Measurements from ENCODE around the gene PEX10. TPM values are rescaled to one million over a fixed set of nuclear protein-coding genes. Genes with fewer than 3 reads are reported as not detected.

PEX10 gene
- polyA plus RNA-seq, 2 donors: 19.7 to 21.1 TPM

DNA sequence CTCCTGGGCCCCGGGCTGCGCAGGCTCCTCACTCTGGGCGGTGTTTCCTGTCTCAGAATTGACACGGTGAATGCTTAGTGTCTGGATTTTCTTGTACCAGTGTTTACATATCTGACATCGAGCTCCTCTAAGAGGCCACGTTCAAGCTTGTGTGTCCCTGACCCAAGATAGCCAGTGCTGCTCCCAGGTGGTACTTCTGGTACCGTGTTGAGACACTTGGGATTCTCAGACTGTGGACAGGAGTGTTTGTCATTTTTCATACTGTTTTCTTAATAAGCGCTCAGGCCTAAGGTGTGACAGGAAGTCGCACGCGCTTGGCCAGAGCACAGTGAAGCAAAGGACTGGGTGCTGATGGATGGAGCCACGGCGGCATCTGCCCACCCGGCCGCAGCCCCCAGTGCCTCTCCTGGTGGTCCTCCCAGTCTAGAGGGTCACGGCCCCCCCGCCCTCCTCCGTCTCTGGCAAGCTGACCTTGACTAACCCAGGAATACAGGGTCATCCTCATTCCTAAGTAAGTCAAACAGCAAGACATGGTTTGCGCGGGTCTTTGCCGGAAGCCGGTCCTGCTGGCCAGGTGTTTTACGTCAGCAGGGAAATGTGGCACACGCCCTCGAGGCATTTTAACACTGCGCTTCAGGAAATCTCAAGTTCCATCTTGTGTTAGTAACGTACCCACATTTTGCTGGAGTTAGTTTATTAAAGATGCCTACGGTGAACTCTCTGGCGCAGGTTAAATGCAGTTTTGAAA, 8.0 kb downstream of the PEX10 start:
- Histone ChIP-seq H3K9me3 (ENCODE audit: control insufficient read depth in 2 of 2, insufficient read depth in 1 of 2, low read depth in 1 of 2, low read length in 1 of 2) (no peaks in the 10 kb centered on the region), H3K27ac (ENCODE audit: low read depth in 2 of 2, low read length in 1 of 2) (peak overlapping the region in 1 of 2 donors; percentile 51), H3K27me3 (ENCODE audit: control insufficient read depth in 1 of 2, insufficient read depth in 2 of 2, low read length in 2 of 2) (no peaks in the 10 kb centered on the region), H3K4me3 (ENCODE audit: low read depth in 1 of 2, low read length in 2 of 2) (no peak overlapping the region), H3K36me3 (ENCODE audit: control insufficient read depth in 2 of 2, insufficient read depth in 2 of 2, low read length in 1 of 2) (peaks cover 17 to 78% of the 10 kb centered on the region in 2 donors), H3K4me1 (ENCODE audit: control insufficient read depth in 2 of 2, insufficient read depth in 2 of 2, low read length in 1 of 2) (peaks cover 0 to 3% of the 10 kb centered on the region in 2 donors)
- WGBS, 2 donors: 76 to 79% methylated on average over 29 of the region's 29 CpGs

DNA sequence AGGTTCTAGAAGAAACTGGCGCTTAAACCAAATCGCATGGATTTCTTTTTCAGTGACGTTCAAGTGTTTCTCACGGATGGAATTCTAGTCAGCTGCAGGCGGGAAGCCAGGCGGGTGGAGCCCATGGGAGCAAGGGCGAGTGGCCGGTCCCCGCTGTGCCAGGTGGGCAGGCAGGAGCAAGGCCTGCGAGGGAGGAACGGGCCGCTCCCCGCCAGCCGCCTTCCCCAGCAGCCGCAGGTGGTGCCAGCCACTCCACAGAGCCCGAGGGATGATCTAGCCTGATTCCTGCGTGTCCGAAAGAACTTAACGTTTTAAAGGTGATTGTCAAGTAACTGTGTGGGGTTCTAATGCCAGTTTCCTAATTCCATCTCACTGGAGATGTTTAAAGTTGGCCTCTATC, 9.1 kb downstream of the PEX10 start:
- H3K4me1 ChIP-seq (ENCODE audit: control insufficient read depth in 2 of 2, insufficient read depth in 2 of 2, low read length in 1 of 2): peaks cover 0 to 3% of the 10 kb centered on the region in 2 donors
- no peak overlapping the region for H3K27ac ChIP-seq (ENCODE audit: low read depth in 2 of 2, low read length in 1 of 2)
- peaks cover 17 to 72% of the 10 kb centered on the region in 2 donors for H3K36me3 ChIP-seq (ENCODE audit: control insufficient read depth in 2 of 2, insufficient read depth in 2 of 2, low read length in 1 of 2)
- H3K9me3 ChIP-seq (ENCODE audit: control insufficient read depth in 2 of 2, insufficient read depth in 1 of 2, low read depth in 1 of 2, low read length in 1 of 2): no peaks in the 10 kb centered on the region
- no peaks in the 10 kb centered on the region for H3K27me3 ChIP-seq (ENCODE audit: control insufficient read depth in 1 of 2, insufficient read depth in 2 of 2, low read length in 2 of 2)
- H3K4me3 ChIP-seq (ENCODE audit: low read depth in 1 of 2, low read length in 2 of 2): no peak overlapping the region
- 62 to 69% methylated on average over 19 of the region's 19 CpGs for WGBS, 2 donors

DNA sequence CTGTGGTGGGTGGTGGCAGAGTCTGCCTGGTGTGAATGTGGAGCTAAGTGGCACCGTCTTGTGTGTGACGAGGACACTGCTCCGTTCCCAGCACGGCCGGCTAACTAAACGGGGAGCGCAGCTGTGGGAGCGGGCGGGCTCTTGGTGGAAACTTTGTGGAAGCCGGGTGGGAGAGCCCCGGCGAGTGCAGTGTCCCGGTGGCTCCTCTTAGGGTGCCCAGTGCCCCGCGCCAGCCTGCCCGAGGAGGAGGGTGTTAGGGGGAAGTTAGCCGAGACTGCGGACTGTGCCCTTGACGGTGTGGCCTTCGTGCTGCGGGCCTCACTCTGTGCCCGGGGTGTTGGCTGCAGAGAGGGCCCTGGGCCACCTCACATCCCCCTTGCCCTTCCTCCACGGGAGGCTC, 9.9 kb downstream of the PEX10 start:
- 93 to 94% methylated on average over 23 of the region's 23 CpGs for WGBS, 2 donors
- peaks cover 17 to 76% of the 10 kb centered on the region in 2 donors for H3K36me3 ChIP-seq (ENCODE audit: control insufficient read depth in 2 of 2, insufficient read depth in 2 of 2, low read length in 1 of 2)
- no peak overlapping the region for H3K4me3 ChIP-seq (ENCODE audit: low read depth in 1 of 2, low read length in 2 of 2)

DNA sequence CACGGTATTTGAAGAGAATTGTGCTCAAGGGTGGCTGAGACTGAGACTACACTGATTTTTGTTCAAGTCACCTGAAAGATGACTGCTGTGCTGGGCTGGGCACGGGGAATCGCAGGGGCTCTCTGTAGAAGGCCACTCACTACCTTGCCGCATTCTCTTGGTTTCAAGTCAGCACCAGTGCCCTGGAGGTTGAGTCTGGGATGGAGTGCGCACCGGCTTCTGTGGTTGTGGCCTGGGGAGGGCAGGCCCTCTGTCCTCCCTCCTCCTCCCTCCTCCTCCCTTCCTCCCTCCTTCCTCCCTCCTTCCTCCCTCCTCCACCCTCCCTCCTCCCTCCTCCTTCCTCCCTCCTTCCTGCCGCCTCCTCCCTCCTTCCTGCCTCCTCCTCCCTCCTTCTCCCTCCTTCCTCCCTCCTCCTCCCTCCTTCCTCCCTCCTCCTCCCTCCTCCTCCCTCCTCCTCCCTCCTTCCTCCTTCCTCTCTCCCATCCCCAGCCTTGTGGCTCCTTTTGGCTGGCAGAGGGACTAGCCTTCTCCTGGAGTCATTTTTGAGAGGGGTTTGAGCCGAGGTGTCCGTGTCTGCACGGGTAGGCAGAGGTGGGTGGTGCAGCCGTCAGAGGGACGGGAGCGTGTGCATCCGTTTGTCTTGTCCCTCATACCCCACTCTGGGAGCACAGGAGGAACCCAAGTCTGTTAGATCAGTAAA, 11.3 kb downstream of the PEX10 start:
- WGBS, 2 donors: 89 to 93% methylated on average over 13 of the region's 14 CpGs

More for the DNA sequence above, 9.9 kb downstream of the PEX10 start:
- Histone ChIP-seq H3K27ac (ENCODE audit: low read depth in 2 of 2, low read length in 1 of 2) (no peak overlapping the region), H3K9me3 (ENCODE audit: control insufficient read depth in 2 of 2, insufficient read depth in 1 of 2, low read depth in 1 of 2, low read length in 1 of 2) (no peaks in the 10 kb centered on the region), H3K27me3 (ENCODE audit: control insufficient read depth in 1 of 2, insufficient read depth in 2 of 2, low read length in 2 of 2) (no peaks in the 10 kb centered on the region), H3K4me1 (ENCODE audit: control insufficient read depth in 2 of 2, insufficient read depth in 2 of 2, low read length in 1 of 2) (peaks cover 0 to 3% of the 10 kb centered on the region in 2 donors)

DNA sequence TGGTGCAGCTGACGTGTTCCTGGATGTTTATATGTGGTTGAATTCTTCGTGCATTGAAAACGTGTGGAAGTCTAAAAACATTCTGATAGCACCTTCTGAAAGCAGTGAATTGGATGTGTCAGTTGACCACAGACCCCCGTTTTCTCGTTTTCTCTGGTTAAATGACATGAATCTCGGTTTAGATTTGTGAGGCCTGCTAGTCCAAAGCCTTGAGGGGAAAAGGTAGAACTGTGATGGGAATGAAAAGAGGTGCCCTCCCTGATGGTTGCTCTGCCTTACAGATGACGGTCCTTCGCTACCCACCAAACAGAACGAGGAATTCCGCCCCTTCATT, 11.8 kb downstream of the PEX10 start:
- Histone ChIP-seq H3K4me3 (ENCODE audit: low read depth in 1 of 2, low read length in 2 of 2) (no peak overlapping the region), H3K4me1 (ENCODE audit: control insufficient read depth in 2 of 2, insufficient read depth in 2 of 2, low read length in 1 of 2) (peaks cover 0 to 5% of the 10 kb centered on the region in 2 donors), H3K27me3 (ENCODE audit: control insufficient read depth in 1 of 2, insufficient read depth in 2 of 2, low read length in 2 of 2) (no peaks in the 10 kb centered on the region), H3K36me3 (ENCODE audit: control insufficient read depth in 2 of 2, insufficient read depth in 2 of 2, low read length in 1 of 2) (peaks cover 17 to 65% of the 10 kb centered on the region in 2 donors), H3K9me3 (ENCODE audit: control insufficient read depth in 2 of 2, insufficient read depth in 1 of 2, low read depth in 1 of 2, low read length in 1 of 2) (no peaks in the 10 kb centered on the region), H3K27ac (ENCODE audit: low read depth in 2 of 2, low read length in 1 of 2) (no peak overlapping the region)
- 76 to 83% methylated on average over 10 of the region's 10 CpGs for WGBS, 2 donors

More for the DNA sequence above, 11.3 kb downstream of the PEX10 start:
- no peak overlapping the region for H3K4me3 ChIP-seq (ENCODE audit: low read depth in 1 of 2, low read length in 2 of 2)
- H3K27ac ChIP-seq (ENCODE audit: low read depth in 2 of 2, low read length in 1 of 2): no peak overlapping the region
- peaks cover 17 to 67% of the 10 kb centered on the region in 2 donors for H3K36me3 ChIP-seq (ENCODE audit: control insufficient read depth in 2 of 2, insufficient read depth in 2 of 2, low read length in 1 of 2)
- no peaks in the 10 kb centered on the region for H3K9me3 ChIP-seq (ENCODE audit: control insufficient read depth in 2 of 2, insufficient read depth in 1 of 2, low read depth in 1 of 2, low read length in 1 of 2)
- H3K4me1 ChIP-seq (ENCODE audit: control insufficient read depth in 2 of 2, insufficient read depth in 2 of 2, low read length in 1 of 2): peaks cover 0 to 5% of the 10 kb centered on the region in 2 donors
- no peaks in the 10 kb centered on the region for H3K27me3 ChIP-seq (ENCODE audit: control insufficient read depth in 1 of 2, insufficient read depth in 2 of 2, low read length in 2 of 2)

DNA sequence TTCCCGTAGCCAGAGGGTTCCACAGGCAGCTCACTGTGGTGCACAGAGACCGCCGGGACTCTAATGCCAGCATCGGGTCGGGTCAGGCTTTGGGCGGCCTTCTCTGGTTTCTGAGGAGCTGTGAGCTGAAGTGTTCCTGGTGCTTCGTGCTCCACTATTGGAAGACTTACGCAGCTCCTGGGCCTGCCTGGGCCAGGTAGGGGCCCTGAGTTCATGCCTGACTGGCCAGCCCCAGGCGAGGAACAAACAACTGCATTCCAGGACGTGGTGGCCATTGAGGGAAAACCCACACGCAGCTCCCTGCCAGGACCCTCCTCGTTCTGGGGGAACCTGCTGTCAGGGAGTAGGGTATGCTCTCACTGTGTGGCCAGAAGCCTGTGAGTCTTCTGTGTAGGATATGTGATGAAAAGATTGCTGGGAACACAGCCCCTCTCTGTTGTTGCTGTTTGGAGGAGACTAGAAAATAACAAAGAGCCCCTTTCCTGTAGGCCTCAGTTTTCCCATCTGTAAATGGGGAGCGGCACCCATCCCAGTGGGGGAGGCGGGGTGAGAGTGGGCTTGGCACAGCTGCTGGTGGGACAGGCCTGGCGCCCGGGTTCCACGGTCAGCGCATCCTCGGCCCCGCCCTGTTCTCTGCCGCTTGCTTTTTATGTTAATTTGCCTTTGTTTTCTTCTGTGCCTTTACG, 12.3 kb downstream of the PEX10 start:
- Histone ChIP-seq H3K4me3 (ENCODE audit: low read depth in 1 of 2, low read length in 2 of 2) (no peak overlapping the region), H3K27me3 (ENCODE audit: control insufficient read depth in 1 of 2, insufficient read depth in 2 of 2, low read length in 2 of 2) (no peaks in the 10 kb centered on the region), H3K4me1 (ENCODE audit: control insufficient read depth in 2 of 2, insufficient read depth in 2 of 2, low read length in 1 of 2) (peaks cover 0 to 9% of the 10 kb centered on the region in 2 donors), H3K36me3 (ENCODE audit: control insufficient read depth in 2 of 2, insufficient read depth in 2 of 2, low read length in 1 of 2) (peaks cover 20 to 64% of the 10 kb centered on the region in 2 donors), H3K9me3 (ENCODE audit: control insufficient read depth in 2 of 2, insufficient read depth in 1 of 2, low read depth in 1 of 2, low read length in 1 of 2) (no peaks in the 10 kb centered on the region), H3K27ac (ENCODE audit: low read depth in 2 of 2, low read length in 1 of 2) (peak overlapping the region in 1 of 2 donors; percentile 43)
- 69 to 72% methylated on average over 22 of the region's 22 CpGs for WGBS, 2 donors

DNA sequence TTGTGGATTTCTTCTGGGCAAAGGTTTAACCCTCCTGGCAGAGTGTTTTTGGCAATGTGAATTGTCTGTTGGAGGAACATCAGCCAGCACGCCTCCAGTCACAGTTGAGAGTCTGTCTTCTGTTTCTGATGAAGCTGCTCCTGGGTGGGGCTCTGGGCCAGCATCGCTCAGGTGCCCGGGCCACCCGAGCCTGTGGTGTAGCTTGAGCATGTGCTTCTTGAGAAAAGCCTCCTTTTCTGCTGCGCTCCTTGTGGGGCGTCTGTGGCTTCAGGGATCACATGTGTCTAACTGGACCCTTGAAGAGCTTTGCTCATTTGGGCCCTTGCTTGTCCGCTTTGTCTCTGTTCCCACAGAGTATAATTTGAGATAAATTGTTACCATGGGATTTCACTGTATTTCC, 13.5 kb downstream of the PEX10 start:
- H3K27me3 ChIP-seq (ENCODE audit: control insufficient read depth in 1 of 2, insufficient read depth in 2 of 2, low read length in 2 of 2): no peaks in the 10 kb centered on the region
- H3K4me3 ChIP-seq (ENCODE audit: low read depth in 1 of 2, low read length in 2 of 2): no peak overlapping the region
- H3K4me1 ChIP-seq (ENCODE audit: control insufficient read depth in 2 of 2, insufficient read depth in 2 of 2, low read length in 1 of 2): peaks cover 0 to 18% of the 10 kb centered on the region in 2 donors
- 56 to 79% methylated on average over 7 of the region's 7 CpGs for WGBS, 2 donors
- H3K9me3 ChIP-seq (ENCODE audit: control insufficient read depth in 2 of 2, insufficient read depth in 1 of 2, low read depth in 1 of 2, low read length in 1 of 2): no peaks in the 10 kb centered on the region
- H3K36me3 ChIP-seq (ENCODE audit: control insufficient read depth in 2 of 2, insufficient read depth in 2 of 2, low read length in 1 of 2): peaks cover 17 to 62% of the 10 kb centered on the region in 2 donors
- peak overlapping the region in 1 of 2 donors; percentile 76 for H3K27ac ChIP-seq (ENCODE audit: low read depth in 2 of 2, low read length in 1 of 2)

DNA sequence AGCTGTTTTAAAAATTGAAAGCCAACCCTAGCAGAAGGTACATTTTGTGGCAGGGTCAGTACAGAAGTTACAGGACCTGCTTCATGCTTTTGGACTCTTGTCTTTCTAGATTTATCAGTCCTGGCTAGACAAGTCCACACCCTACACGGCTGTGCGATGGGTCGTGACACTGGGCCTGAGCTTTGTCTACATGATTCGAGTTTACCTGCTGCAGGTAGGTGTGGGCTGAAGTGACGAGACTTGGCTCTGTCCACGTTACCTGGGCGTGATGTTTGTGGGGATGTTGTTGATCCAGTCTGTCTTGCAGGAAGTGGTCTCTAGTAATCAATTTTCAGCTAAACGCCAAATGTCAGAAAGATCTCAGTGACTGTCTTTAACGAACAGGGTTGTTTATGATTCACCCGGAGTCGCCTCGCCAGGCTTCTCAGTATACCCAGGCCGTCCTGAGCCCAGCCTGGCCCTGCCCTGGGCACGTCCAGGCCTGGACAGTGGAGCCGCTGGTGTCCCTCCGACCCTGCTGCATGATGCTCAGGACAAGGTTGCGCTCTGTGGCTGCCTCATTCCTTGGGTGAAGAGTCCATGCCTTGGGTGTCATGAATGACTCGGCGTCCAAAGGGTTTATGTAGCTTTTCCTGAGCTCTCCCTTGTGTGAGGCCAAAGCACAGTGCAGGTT, 15.2 kb downstream of the PEX10 start:
- H3K4me1 ChIP-seq (ENCODE audit: control insufficient read depth in 2 of 2, insufficient read depth in 2 of 2, low read length in 1 of 2): peaks cover 9 to 27% of the 10 kb centered on the region in 2 donors
- H3K27me3 ChIP-seq (ENCODE audit: control insufficient read depth in 1 of 2, insufficient read depth in 2 of 2, low read length in 2 of 2): no peaks in the 10 kb centered on the region
- no peak overlapping the region for H3K4me3 ChIP-seq (ENCODE audit: low read depth in 1 of 2, low read length in 2 of 2)
- no peaks in the 10 kb centered on the region for H3K9me3 ChIP-seq (ENCODE audit: control insufficient read depth in 2 of 2, insufficient read depth in 1 of 2, low read depth in 1 of 2, low read length in 1 of 2)
- WGBS, 2 donors: 76 to 77% methylated on average over 19 of the region's 19 CpGs
- peak overlapping the region; percentile 76 to 96 for H3K27ac ChIP-seq (ENCODE audit: low read depth in 2 of 2, low read length in 1 of 2)
- peaks cover 11 to 51% of the 10 kb centered on the region in 2 donors for H3K36me3 ChIP-seq (ENCODE audit: control insufficient read depth in 2 of 2, insufficient read depth in 2 of 2, low read length in 1 of 2)

DNA sequence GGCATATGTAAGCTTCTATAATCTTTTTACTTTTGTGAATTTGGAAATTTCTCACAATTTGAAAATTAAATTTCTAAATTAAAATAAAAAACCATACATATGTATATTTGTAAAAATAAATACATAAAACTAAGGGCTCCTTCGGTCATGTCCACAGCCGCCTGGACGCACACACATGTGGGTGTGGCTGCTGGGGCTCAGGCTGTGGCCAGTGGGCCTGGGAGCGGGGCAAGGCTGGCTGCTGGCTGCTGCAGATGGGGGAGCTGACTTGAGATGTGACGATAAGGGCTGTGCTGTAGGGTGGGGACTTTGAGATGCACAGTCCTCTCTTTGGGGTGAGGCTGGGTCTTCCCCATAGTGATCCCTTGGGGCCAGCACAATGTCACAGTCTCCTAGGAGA, 15.9 kb downstream of the PEX10 start:
- Histone ChIP-seq H3K27me3 (ENCODE audit: control insufficient read depth in 1 of 2, insufficient read depth in 2 of 2, low read length in 2 of 2) (no peaks in the 10 kb centered on the region), H3K36me3 (ENCODE audit: control insufficient read depth in 2 of 2, insufficient read depth in 2 of 2, low read length in 1 of 2) (peaks cover 5 to 45% of the 10 kb centered on the region in 2 donors), H3K27ac (ENCODE audit: low read depth in 2 of 2, low read length in 1 of 2) (peak overlapping the region; percentile 80 to 97), H3K4me3 (ENCODE audit: low read depth in 1 of 2, low read length in 2 of 2) (no peak overlapping the region), H3K9me3 (ENCODE audit: control insufficient read depth in 2 of 2, insufficient read depth in 1 of 2, low read depth in 1 of 2, low read length in 1 of 2) (no peaks in the 10 kb centered on the region), H3K4me1 (ENCODE audit: control insufficient read depth in 2 of 2, insufficient read depth in 2 of 2, low read length in 1 of 2) (peaks cover 9 to 27% of the 10 kb centered on the region in 2 donors)
- whole genome bisulfite sequencing, 2 donors: 87 to 90% methylated on average over 5 of the region's 5 CpGs

Data from esophagus (tissue), 2 donors.